ENCODE measurements around the gene MYL12B.

GRCh38 chr18:3283908-3284307 lies 22.0 kb downstream of the MYL12B start:
- TF ChIP-seq CTCF (IDR thresholded peaks at IDR 0.05) (no peak), POLR2AphosphoS5 (IDR thresholded peaks at IDR 0.05) (no peak)

Measured in transverse colon (tissue), 4 donors.